Measurements from ENCODE around the gene NDUFA5. TPM values are rescaled to one million over a fixed set of nuclear protein-coding genes. Genes with fewer than 3 reads are reported as not detected.

NDUFA5 gene
- total and polyA plus RNA-seq, 8 donors: 1.2 to 154 (median 108) TPM

DNA sequence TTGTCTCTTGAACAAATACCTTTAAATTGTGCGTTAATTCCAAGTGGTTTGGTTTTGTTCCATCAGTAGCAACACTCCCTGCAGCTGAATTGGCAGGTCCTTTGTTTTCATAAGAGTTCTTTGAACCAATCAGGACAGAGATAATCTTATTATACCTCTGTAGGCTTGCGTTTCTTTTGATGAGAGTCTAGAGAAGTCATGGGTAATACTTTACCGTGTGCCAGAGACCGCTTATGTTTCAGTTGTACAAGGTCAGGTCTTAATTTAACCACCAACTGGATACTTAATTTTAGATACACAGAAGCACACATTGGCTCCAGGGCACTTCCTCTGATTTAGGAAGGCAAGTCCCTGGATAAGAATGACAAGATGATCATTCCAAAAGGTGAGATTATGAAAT lies 43.9 kb upstream of the NDUFA5 start, which contains the start of gene ASB15:
ASB15 (plus strand) TSS at position 292 of the 400 bp plus-strand sequence. CDS start 12,682 bp downstream, outside the sequence.
- intact Hi-C loops (cut with DNase I; ENCODE audit: low total_unique reads): no loop called here
- WGBS, 5 donors: 60 to 68% (median 63%) methylated on average over 4 of the region's 4 CpGs
- Histone ChIP-seq H3K4me1 (no peaks in the 10 kb centered on the region), H3K4me3 (no peak within 1 kb of the TSS), H3K36me3 (no peaks in the 10 kb centered on the region), H3K27ac (no peak within 1 kb of the TSS), H3K27me3 (no peaks in the 10 kb centered on the region), H3K9me3 (no peaks in the 10 kb centered on the region)
- TF ChIP-seq CTCF (IDR thresholded peaks at IDR 0.05) (no peak), EP300 (IDR thresholded peaks at IDR 0.05) (no peak), POLR2A (IDR thresholded peaks at IDR 0.05) (no peak), POLR2AphosphoS5 (IDR thresholded peaks at IDR 0.05) (no peak)
- no peak for DNase-seq

GRCh38 chr7:123600876-123601275 lies 43.3 kb upstream of the NDUFA5 start:
- no peak for DNase-seq
- no peak overlapping the region for H3K27ac ChIP-seq
- WGBS, 5 donors: 51 to 60% (median 51%) methylated on average over 3 of the region's 3 CpGs
- no peaks in the 10 kb centered on the region for H3K9me3 ChIP-seq
- intact Hi-C loops (cut with DNase I; ENCODE audit: low total_unique reads): no loop called here
- no peaks in the 10 kb centered on the region for H3K27me3 ChIP-seq
- TF ChIP-seq CTCF (IDR thresholded peaks at IDR 0.05) (no peak), EP300 (IDR thresholded peaks at IDR 0.05) (no peak), POLR2A (IDR thresholded peaks at IDR 0.05) (no peak), POLR2AphosphoS5 (IDR thresholded peaks at IDR 0.05) (no peak)
- H3K4me1 ChIP-seq: no peaks in the 10 kb centered on the region
- no peak overlapping the region for H3K4me3 ChIP-seq
- H3K36me3 ChIP-seq: no peaks in the 10 kb centered on the region

DNA sequence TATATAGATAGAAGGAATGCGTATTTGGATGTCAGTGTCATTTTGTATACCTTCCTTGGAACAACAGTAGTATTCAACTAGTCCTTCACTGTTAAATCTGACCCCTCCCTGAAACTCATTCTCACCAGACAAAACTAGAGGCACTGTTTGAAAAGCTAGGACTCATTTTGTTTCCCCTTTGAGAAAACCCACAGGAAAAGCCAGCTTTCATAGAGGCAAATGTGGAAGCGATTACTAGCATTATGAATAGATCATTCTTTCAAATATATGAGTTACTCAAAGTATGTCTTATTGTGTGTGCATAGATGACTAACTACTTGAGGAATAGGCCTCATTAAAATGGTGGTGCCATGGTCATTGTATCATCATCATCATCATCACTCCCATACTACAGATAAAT lies 42.1 kb upstream of the NDUFA5 start:
- TF ChIP-seq EP300 (IDR thresholded peaks at IDR 0.05): no peak
- no peak for TF ChIP-seq POLR2AphosphoS5 (IDR thresholded peaks at IDR 0.05)
- TF ChIP-seq CTCF (IDR thresholded peaks at IDR 0.05): no peak
- TF ChIP-seq POLR2A (IDR thresholded peaks at IDR 0.05): no peak
- H3K36me3 ChIP-seq: no peaks in the 10 kb centered on the region
- DNase-seq: no peak
- H3K27me3 ChIP-seq: peaks cover 0 to 4% (median 0%) of the 10 kb centered on the region in 3 donors
- no peaks in the 10 kb centered on the region for H3K4me1 ChIP-seq
- no peak overlapping the region for H3K4me3 ChIP-seq
- H3K9me3 ChIP-seq: no peaks in the 10 kb centered on the region
- H3K27ac ChIP-seq: no peak overlapping the region
- intact Hi-C loops (cut with DNase I; ENCODE audit: low total_unique reads): no loop called here
- WGBS, 5 donors: 89 to 93% (median 91%) methylated on average over 2 of the region's 2 CpGs

DNA sequence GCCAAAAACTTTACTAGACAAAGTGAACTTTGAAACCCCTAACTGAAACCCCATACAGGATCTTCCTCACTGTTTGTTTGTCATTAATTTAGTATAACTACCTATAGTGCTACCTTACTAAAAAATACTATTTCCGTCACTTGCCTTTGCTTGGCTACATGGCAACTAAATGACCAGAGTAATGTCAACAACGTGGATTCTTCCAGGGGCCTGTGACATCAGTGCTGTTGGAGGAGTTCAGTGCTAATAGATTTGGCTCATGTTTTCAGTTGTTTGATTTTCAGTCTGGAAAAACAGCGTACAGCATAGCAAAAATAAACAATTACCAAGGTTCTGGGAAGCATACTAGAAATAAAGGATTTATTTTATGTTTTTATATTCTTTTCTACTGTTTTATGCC lies 41.0 kb upstream of the NDUFA5 start:
- H3K27ac ChIP-seq: no peak overlapping the region
- TF ChIP-seq CTCF (IDR thresholded peaks at IDR 0.05): no peak
- no peak for TF ChIP-seq POLR2AphosphoS5 (IDR thresholded peaks at IDR 0.05)
- TF ChIP-seq POLR2A (IDR thresholded peaks at IDR 0.05): no peak
- TF ChIP-seq EP300 (IDR thresholded peaks at IDR 0.05): no peak

More for the DNA sequence above, 41.0 kb upstream of the NDUFA5 start:
- H3K9me3 ChIP-seq: no peaks in the 10 kb centered on the region
- intact Hi-C loops (cut with DNase I; ENCODE audit: low total_unique reads): no loop called here
- no peaks in the 10 kb centered on the region for H3K4me1 ChIP-seq
- H3K27me3 ChIP-seq: peaks cover 0 to 7% (median 0%) of the 10 kb centered on the region in 3 donors
- no peak for DNase-seq
- WGBS, 5 donors: 52 to 64% (median 61%) methylated on average over 3 of the region's 3 CpGs
- H3K36me3 ChIP-seq: no peaks in the 10 kb centered on the region
- H3K4me3 ChIP-seq: no peak overlapping the region
